ENCODE measurements around the gene SLC25A12. TPM values are rescaled to one million over a fixed set of nuclear protein-coding genes. Genes with fewer than 3 reads are reported as not detected.
"Not testable (repeated sequence)": the region's sequence is repeated elsewhere in the genome, so short reads cannot be mapped to it uniquely, and the experiment has no call there.

SLC25A12 gene
- total RNA-seq, 1 donor from 2014 or later: 33.9 TPM

DNA sequence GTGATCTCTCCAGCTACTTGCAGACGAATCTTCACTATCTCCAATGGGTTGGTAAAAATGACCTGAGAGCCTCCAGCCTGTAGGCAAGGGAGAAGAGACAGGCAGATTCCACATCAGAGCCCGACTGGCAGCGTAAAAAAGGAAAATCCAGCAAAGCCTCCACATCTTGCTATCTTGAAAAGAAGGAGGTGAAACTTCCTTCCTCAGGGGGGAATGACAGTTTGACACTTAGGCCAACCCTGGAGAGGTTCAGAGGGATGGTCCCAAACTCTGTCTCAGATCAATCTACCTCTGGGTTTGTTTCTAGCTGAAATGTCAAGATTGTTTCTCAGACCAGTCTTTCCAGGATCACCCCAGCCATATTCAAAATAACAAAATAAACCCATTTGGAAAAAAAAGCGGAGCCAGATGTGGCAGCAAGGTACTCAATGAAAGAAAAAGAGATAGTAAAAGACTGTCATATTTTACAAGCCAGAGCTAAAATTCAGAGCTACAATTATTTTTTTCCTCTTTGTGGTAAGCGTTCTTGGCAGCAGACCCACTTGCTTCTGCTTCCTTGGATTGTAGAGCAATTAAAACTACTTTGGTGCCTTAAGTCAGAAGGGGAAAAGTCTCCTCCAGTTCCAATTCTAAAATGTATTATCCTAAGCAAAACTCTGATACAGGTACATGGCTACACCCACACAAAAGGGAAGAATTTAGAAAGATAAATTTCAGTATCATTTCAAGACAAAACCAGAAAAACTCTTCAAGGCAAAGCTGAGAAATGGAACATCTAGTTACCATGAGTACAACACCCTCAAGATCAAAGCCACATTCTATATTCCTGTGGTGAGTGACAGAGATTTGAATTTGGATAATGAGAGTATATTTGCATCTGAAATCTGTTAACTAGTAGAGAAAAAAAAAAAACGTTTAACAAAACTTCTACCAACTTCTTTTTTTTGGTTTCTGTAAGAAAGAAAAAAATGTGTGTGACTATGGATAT, 100.1 kb downstream of the SLC25A12 start:
- intact Hi-C loops (cut with micrococcal nuclease): no loop called here

GRCh38 chr2:171792886-171793580, 101.0 kb downstream of the SLC25A12 start:
- intact Hi-C loops (cut with micrococcal nuclease): no loop called here

- intact Hi-C loops (cut with micrococcal nuclease): no loop called here
These were observed 101.9 kb downstream of the SLC25A12 start for GRCh38 chr2:171792157-171792556.

DNA sequence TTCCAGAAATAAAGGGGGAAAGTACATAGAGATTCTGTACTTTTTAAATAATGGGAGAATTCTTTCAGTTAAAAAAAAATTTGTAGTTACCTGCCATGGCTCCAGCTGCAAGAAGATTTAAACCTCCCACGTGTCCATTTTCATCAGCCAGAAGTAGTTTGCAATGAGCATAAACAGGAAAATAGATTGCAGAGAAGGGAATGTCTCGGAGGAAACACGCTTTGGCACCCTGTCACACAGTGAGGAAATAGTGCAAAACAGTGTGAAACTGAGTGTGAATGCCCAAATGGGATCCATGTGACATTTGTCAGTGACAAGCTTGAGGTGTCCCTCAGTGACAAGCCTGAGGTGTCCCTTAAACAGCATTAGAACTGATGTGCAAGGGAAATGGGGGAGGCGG, 102.7 kb downstream of the SLC25A12 start:
- intact Hi-C loops (cut with micrococcal nuclease): no loop called here

- intact Hi-C loops (cut with micrococcal nuclease): no loop called here
These were observed 104.1 kb downstream of the SLC25A12 start for GRCh38 chr2:171789956-171790355.

GRCh38 chr2:171788316-171788993, 105.6 kb downstream of the SLC25A12 start:
- intact Hi-C loops (cut with micrococcal nuclease): no loop called here

GRCh38 chr2:171787333-171788072, 106.5 kb downstream of the SLC25A12 start:
- intact Hi-C loops (cut with micrococcal nuclease): no loop called here

DNA sequence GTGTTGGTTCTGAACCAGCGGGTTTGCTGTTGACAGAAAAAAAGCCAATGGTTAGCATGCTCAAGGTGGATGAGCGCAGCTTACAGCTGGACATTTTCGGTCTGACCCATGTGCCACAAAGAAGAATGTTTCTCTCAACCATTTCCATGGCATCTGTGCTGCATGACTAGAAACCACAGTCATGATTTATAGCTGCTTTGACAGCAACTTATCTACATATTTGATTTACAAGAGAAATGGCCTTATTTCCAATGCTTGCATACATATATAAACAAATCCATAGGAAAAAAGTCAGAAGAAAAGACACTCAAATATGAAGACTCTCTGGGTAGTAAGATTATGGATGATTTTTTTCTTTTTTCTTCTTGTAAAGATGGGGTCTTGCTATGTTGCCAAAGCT, 108.6 kb downstream of the SLC25A12 start:
- intact Hi-C loops (cut with micrococcal nuclease): no loop called here

- intact Hi-C loops (cut with micrococcal nuclease): no loop called here
These were observed 115.5 kb downstream of the SLC25A12 start for GRCh38 chr2:171778515-171778914.

DNA sequence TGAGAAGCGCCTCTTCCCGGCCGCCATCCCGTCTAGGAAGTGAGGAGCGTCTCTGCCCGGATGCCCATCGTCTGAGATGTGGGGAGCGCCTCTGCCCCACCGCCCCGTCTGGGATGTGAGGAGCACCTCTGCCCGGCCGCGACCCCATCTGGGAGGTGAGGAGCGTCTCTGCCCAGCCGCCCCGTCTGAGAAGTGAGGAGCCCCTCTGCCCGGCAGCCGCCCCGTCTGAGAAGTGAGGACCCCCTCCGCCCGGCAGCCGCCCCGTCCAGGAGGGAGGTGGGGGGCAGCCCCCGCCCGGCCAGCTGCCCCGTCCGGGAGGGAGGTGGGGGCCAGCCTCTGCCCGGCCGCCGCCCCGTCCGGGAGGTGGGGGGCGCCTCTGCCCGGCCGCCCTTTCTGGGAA, 119.5 kb downstream of the SLC25A12 start:
- intact Hi-C loops (cut with micrococcal nuclease): not testable (repeated sequence)

DNA sequence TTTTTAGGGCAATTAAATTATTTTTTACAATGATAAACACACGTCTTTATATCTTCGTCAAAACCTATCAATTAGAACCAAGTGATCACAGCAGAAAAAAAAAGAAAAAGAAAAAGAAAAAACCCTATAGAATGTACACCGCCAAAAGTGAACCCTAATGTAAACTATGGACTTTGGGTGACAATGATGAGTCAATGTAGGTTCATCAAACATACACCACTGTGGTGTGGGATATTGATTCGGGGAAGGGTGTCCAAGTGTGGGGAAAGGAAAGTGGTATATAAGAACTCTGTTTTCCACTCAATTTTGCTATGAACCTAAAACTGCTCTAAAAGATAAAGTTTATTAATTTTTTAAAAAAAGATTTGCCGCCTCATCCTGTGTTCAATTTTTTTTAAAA, 121.7 kb downstream of the SLC25A12 start:
- intact Hi-C loops (cut with micrococcal nuclease): no loop called here

DNA sequence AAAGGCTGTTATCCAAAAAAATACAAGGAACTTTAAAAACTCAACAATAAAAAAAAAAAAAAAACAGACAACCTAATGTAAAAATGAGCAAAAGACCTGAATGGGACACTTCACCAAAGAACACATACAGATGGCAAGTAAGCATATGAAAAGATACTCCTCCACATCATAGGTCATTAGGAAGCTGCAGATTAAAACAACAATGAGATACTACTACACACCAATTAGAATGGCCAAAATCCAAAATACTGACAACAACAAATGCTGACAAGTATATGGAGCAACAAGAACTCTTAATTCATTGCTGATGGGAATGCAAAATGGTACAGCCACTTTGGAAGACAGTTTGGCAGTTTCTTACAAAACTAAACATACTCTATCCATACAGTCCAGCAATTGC, 122.6 kb downstream of the SLC25A12 start:
- intact Hi-C loops (cut with micrococcal nuclease): no loop called here

DNA sequence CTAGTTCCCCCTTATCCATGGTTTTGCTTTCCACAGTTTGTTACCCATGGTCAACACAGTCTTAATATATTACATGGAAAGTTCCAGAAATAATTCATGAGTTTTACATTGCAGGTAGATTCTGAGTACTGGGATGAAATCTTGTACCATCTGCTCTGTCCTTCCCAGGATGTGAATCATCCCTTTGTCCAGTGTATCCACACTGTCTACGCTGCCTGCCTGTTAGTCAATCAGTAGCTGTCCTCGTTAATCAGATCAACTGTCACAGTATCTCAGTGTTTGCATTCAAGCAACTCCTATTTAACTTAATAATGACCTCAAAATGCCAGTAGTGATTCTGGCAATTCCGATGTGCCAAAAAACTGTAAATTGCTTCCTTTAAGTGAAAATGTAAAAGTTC, 130.4 kb downstream of the SLC25A12 start:
- intact Hi-C loops (cut with micrococcal nuclease): no loop called here

GRCh38 chr2:171762879-171763573, 131.0 kb downstream of the SLC25A12 start:
- intact Hi-C loops (cut with micrococcal nuclease): no loop called here

- intact Hi-C loops (cut with micrococcal nuclease): not testable (repeated sequence)
These were observed 132.9 kb downstream of the SLC25A12 start for GRCh38 chr2:171761176-171761575.

DNA sequence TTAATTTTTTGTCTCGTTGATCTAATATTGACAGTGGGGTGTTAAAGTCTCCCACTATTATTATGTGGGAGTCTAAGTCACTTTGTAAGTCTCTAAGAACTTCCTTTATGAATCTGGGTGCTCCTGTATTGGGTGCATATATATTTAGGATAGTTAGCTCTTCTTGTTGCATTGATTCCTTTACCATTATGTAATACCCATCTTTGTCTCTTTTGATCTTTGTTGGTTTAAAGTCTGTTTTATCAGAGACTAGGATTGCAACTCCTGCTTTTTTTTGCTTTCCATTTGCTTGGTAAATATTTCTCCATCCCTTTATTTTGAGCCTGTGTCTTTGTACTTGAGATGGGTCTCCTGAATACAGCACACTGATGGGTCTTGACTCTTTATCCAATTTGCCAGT, 135.3 kb downstream of the SLC25A12 start:
- intact Hi-C loops (cut with micrococcal nuclease): not testable (repeated sequence)

DNA sequence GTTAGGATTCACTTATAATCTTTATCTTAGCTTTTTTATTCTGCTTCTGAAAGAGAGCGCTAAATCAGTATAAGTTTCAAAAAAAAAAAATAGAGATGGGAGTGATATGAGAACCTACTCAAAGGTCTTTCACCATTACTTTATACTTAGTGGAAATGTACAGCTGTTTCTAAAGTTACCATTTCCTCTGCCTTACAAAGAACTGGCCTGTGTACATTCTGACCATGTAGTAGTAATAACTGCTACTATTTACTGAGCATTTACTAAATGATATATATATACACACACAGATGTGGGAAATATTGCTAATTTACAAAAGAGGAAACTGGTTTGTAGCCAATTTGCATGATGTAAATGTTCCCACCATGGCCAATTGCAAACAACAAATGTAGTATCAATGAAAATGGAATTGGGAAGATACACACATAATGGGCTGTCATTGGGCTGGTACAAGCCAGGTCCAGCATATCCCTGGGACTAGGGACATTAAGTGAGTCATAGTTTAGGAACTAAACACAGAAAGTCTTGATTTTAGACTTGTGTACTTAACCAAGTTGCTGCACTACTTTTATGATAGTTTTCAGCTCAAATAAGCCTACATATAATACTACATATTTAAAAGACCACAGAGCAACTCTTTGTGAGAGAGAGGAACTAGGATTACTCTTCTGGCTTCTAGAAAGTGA, 139.6 kb downstream of the SLC25A12 start:
- intact Hi-C loops (cut with micrococcal nuclease): no loop called here

DNA sequence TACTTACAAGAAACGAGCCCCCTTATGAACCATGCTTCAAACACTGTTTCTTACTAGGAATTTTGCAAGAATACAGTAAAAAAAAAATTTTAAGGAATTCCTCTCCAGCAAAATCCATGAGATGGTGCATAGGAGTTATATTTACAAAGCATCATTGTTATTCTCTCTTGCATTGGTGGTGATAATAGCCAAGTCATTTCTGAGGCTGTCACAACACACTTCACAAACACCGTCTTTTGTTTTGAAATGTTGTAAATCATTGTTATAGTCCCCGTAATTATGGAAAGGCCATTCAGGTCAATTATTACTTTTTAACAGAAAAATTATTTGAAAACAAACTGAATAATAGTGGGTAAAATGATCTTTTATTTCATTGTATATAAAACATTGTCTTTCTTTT, 146.7 kb downstream of the SLC25A12 start:
- intact Hi-C loops (cut with micrococcal nuclease): no loop called here

- intact Hi-C loops (cut with micrococcal nuclease): no loop called here
These were observed 148.2 kb downstream of the SLC25A12 start for GRCh38 chr2:171745806-171746205.

GRCh38 chr2:171745141-171745540, 148.9 kb downstream of the SLC25A12 start:
- intact Hi-C loops (cut with micrococcal nuclease): no loop called here

Data from T-helper 1 cell treated with Interleukin-12 subunit alpha and Interleukin-12 subunit beta and Interleukin-4 antibody, amounts not matched to agents 30 ng/mL and 1 ng/mL, for 36 hours (primary cell).